LHCN-M2 (cell line): ENCODE data around the gene CCDC12. TPM values are rescaled to one million over a fixed set of nuclear protein-coding genes. Genes with fewer than 3 reads are reported as not detected.

ENCODE experiments used
- DNase-seq: peaks from one replicate; pipeline ENCODE4 v3.0.0-alpha.2; 2012; ENCODE audit warnings: low read depth
- total RNA-seq: library from RNA; depleted of rRNA; stranded (reverse); fragments of >200 nt; gene quantifications from 2 replicates; pipeline ENCODE4 v1.2.3, GENCODE V29; 2014; rRNA removed

Gene CCDC12
- total RNA-seq, 1 experiment from 2014 or later, result 31.2 TPM

DNA sequence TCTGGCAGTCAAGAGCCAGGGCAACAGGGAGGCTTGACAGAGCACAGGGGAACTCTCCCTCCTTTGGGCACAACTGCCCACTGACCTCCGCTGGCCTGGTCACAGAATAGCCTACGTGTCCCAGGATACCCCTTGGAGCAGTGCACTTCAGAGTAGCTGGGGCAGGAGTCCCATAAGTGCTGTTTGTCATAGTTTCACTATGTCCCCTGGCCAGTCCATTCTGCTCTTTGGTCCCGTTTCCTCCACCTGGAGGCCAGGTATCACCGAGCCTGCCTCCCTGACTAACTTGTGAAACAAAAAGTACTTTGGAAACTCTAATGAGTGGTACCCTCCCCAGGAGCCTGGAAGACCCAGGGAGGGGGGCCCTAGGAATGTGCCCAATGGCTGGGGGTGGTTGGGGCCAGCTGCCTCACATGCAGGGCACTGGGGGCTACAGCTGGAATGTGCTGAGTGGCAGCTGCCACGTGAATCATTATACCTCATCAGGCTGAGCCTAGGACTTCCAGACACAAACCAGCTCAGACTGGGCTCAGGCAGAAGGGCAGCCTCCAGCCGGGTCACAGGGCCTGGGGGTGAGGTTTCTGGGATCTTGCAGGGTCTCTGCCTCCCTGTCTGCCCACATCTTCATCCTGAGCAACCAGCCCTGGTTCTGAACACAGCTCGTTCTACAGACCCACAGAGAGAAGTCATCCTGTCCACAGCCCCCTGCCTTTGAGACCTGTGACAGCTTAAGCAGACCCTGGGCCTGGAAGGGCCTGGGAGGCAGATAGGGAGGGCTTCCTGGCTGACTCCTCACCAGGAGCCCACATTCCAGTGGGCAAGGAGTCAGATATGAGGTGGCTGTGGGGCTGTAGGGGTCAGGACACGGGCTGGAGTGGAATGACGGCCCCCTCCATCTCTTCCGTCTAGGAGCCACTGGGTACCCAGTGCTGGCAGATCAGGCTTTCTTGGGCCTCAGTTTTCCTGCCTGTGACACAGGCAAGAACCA is 99.9 kb downstream of the CCDC12 start:
- DNase-seq, result no peak

DNA sequence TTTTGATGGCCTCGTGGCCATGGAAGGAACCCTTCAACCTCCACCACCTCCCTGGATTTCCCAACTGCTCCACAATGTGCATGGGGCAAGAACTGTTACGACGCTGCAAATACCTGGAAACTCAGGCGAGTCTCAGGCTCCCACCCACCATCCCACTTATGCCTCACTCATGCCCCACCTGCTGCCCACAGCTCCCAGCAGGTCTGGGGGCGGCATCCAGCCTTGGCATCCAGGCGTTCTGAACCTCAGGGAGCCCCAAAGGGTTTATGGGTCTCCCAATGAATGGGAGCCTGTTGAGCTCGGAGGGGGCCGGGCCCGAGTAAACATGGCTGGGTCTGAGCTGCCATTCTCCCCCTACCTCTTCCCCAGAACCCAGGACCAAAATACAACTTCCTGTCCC is 101.0 kb downstream of the CCDC12 start:
- DNase-seq, result no peak

DNA sequence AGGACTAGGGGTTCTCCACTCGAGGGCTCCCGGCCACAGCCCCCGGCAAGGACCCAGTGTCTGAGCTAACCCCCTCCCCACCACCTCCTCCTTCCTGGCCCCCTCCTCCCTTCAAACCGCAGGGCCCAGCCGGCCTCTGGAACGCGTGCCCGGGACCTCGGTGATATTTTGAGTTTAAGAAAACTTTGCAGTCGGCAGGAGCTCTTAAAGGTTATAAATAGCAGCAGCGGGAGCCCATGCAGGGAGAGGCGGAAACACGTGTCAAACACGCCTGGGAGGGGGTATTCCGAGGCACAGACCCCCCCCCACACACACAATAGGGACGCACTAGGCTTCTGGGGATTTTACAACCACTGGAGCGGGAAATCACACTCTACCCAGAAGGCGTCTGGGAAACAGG is 102.1 kb downstream of the CCDC12 start:
- DNase-seq, result no peak

DNA sequence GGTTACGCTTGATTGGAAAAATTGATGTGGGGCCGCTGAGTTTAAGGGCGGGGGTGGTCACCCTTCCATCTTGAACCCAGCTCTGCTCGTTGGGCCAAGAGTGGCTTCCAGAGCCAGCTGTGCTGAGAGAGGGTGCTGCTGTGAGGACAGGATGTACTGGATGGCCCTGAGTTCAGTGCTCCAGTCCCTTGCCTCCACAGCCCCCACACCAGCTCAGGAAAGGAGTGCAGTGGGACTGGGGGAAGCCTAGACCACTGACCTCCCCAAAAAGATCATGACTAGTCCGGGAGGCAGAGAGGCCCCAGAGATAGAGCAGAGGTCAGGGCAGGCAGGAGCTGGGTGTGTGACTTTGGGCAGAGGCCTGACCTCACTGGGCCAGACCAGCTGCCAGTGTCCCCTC is 103.0 kb downstream of the CCDC12 start:
- DNase-seq, result no peak

Other genes with a start within 250 kb of the CCDC12 start
- not detected in 2 replicates for gene MYL3, start 113.3 kb downstream of the CCDC12 start, total RNA-seq
- gene PTH1R, start 99.0 kb downstream of the CCDC12 start, total RNA-seq, result 1.2 and 1.3 TPM in 2 replicates
- gene NBEAL2, start 2.9 kb upstream of the CCDC12 start, total RNA-seq, result 2.1 and 2.2 TPM in 2 replicates
- 18.3 and 23.1 TPM in 2 replicates for gene SETD2, start 187.4 kb upstream of the CCDC12 start, total RNA-seq